ENCODE measurements around the gene UBXN1.

DNA sequence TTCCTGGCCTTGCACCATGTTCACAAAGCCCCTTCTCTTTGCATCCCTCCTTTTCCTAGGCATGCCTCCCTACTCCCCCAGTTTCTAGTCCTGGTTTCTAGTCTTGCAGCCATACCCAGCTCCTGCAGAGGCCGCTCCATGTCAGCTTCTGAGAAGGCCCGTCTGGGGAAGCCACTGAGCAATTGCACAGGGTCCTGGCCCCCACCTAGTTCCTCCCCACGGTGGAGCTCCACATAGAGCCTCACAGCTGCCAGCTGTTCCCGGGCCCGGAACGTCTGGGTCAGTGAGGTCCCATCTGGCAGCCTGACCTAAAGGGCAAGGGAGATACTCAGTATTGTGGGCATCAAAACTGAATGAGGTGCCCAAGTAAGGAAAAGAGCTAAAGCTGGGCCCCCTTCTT lies 2.2 kb downstream of the UBXN1 start:
- TF ChIP-seq, protein P1, sequence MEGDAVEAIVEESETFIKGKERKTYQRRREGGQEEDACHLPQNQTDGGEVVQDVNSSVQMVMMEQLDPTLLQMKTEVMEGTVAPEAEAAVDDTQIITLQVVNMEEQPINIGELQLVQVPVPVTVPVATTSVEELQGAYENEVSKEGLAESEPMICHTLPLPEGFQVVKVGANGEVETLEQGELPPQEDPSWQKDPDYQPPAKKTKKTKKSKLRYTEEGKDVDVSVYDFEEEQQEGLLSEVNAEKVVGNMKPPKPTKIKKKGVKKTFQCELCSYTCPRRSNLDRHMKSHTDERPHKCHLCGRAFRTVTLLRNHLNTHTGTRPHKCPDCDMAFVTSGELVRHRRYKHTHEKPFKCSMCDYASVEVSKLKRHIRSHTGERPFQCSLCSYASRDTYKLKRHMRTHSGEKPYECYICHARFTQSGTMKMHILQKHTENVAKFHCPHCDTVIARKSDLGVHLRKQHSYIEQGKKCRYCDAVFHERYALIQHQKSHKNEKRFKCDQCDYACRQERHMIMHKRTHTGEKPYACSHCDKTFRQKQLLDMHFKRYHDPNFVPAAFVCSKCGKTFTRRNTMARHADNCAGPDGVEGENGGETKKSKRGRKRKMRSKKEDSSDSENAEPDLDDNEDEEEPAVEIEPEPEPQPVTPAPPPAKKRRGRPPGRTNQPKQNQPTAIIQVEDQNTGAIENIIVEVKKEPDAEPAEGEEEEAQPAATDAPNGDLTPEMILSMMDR (IDR thresholded peaks at IDR 0.05; ENCODE audit: low read depth, low read length, poor library complexity, severe bottlenecking) = peak; percentile 18
- no peak for TF ChIP-seq EZH2phosphoT487 (IDR thresholded peaks at IDR 0.05; ENCODE audit: borderline replicate concordance, low read length)

All from DOHH2 (cell line).